Measurements from ENCODE around the gene NUBP2.

The NUBP2 gene

GRCh38 chr16:1772908-1773702 is 9.7 kb upstream of the NUBP2 start, which contains the start of gene MRPS34:
TSS of gene MRPS34 (minus strand) at chr16:1773134. CDS start at chr16:1773119, 15 bp downstream.
- peak; percentile 88 to 95 (median 92) for DNase-seq

GRCh38 chr16:1773703-1774447 is 8.9 kb upstream of the NUBP2 start:
- peak; percentile 50 to 80 (median 68) for DNase-seq

- DNase-seq = no peak
Observed at GRCh38 chr16:1774448-1774780, 8.3 kb upstream of the NUBP2 start.

GRCh38 chr16:1775006-1775845 is 7.5 kb upstream of the NUBP2 start:
- no peak for DNase-seq

- no peak for DNase-seq
Observed at GRCh38 chr16:1775846-1776671, 6.7 kb upstream of the NUBP2 start.

- DNase-seq = no peak
Observed at GRCh38 chr16:1776672-1776955, 6.1 kb upstream of the NUBP2 start.

GRCh38 chr16:1776991-1777374 is 5.8 kb upstream of the NUBP2 start:
- no peak for DNase-seq

GRCh38 chr16:1777375-1778199 is 5.2 kb upstream of the NUBP2 start:
- no peak for DNase-seq

GRCh38 chr16:1778200-1779179 is 4.3 kb upstream of the NUBP2 start:
- DNase-seq = no peak

- DNase-seq = no peak
Observed at GRCh38 chr16:1779234-1779701, 3.5 kb upstream of the NUBP2 start.

GRCh38 chr16:1779741-1780676 is 2.8 kb upstream of the NUBP2 start:
- DNase-seq = no peak

- no peak for DNase-seq
Observed at GRCh38 chr16:1780677-1781072, 2.1 kb upstream of the NUBP2 start.

- DNase-seq = no peak
Observed at GRCh38 chr16:1781254-1781653, 1.5 kb upstream of the NUBP2 start.

GRCh38 chr16:1781758-1782407 is 877 bp upstream of the NUBP2 start:
- peak; percentile 41 to 71 (median 54) for DNase-seq

GRCh38 chr16:1784977-1785845 is 2.5 kb downstream of the NUBP2 start:
- DNase-seq = no peak

- no peak for DNase-seq
Observed at GRCh38 chr16:1785846-1786170, 3.0 kb downstream of the NUBP2 start.

GRCh38 chr16:1786242-1787055 is 3.7 kb downstream of the NUBP2 start:
- DNase-seq = no peak
